ENCODE results near the gene HASPIN. TPM values are rescaled to one million over a fixed set of nuclear protein-coding genes. Genes with fewer than 3 reads are reported as not detected.
"Not testable (repeated sequence)": the region's sequence is repeated elsewhere in the genome, so short reads cannot be mapped to it uniquely, and the experiment has no call there.

The HASPIN gene
- total RNA-seq, 1 donor from 2014 or later: 0.30 TPM

DNA sequence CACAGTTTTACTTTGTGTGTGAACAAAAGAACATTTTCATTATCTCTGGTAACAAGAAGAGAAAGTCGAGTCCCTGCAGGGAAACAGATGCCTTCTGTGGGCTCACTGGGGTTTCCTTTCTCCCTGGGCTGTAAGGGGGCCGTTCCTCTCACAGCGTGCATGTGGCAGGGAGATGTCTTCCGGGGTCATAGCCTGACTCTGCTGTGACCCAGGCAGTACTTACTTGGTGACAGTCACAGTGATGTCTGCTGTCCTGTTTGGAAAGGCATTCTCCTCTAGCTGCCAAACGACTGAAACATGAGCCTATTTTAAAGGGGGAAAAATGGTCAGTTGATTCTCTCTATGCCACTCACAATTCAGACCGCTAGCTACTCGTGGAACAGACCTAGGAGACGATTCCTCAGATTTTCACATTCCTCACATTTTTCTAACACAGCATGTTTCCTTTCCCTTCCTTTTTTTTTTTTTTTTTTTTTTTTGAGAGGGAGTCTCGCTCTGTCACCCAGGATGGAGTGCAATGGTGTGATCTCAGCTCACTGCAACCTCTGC, 7.3 kb downstream of the HASPIN start:
- intact Hi-C loops (cut with DNase I): no loop called here
- no peak for DNase-seq (ENCODE audit: low spot score)

DNA sequence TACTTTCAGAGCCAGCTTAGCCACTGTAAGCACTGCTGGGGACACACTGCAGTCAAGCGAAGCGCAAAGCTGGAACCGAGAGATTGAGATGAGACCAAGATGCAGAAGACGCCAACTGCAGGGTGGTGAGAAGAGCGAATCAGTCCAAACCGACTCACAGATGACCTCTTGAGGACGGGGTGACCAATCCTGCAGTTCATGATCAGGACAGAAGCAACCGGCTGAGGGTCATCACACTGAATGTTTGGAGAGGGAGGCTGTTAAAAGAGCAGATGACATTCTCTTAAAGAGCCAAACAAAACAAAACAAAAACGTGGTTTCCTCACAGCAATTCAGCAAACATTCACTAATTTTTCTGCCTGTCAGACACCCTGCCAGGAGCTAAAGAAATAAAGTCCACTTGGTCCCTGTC, 8.5 kb downstream of the HASPIN start:
- DNase-seq (ENCODE audit: low spot score): no peak
- intact Hi-C loops (cut with DNase I): no loop called here

DNA sequence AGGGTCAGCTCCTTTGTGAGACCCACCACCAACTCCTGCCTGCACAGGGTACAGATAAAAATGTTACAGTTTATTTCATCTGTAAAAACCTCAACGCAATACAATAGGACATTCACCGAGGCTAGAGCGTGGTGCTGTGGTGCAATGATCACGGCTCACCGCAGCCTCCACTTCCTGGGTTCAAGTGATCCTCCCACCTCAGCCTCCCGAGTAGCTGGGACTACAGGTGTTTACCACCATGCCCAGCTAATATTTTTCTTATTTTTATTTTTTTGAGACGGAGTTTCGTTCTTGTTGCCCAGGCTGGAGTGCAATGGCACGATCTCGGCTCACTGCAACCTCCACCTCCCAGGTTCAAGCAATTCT, 11.2 kb downstream of the HASPIN start:
- intact Hi-C loops (cut with DNase I): loop anchor here (5.0 kb wide), 1 partner anchor 112 kb away; the partner anchor contains the start of gene NCBP3
- DNase-seq (ENCODE audit: low spot score): not testable (repeated sequence)

DNA sequence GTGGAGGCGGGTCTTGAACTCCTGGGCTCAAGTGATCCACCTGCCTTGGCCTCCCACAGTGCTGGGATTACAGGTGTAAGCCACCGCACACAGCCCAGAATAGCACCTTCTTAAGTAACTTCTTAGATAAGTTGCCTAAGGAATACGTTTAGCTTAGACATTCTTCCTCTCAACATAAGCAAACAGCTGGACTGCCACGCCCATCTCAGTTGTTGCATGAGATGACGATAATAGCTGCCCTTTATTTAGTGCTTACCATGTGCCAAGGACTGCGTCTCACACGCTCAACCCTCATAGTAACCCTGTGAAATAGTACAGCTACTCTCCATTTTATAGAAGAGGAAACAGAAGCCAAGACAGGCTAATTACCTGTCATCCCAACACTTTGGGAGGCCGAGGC, 11.8 kb downstream of the HASPIN start:
- no peak for DNase-seq (ENCODE audit: low spot score)
- intact Hi-C loops (cut with DNase I): loop anchor here (5.0 kb wide), 1 partner anchor 112 kb away; the partner anchor contains the start of gene NCBP3

DNA sequence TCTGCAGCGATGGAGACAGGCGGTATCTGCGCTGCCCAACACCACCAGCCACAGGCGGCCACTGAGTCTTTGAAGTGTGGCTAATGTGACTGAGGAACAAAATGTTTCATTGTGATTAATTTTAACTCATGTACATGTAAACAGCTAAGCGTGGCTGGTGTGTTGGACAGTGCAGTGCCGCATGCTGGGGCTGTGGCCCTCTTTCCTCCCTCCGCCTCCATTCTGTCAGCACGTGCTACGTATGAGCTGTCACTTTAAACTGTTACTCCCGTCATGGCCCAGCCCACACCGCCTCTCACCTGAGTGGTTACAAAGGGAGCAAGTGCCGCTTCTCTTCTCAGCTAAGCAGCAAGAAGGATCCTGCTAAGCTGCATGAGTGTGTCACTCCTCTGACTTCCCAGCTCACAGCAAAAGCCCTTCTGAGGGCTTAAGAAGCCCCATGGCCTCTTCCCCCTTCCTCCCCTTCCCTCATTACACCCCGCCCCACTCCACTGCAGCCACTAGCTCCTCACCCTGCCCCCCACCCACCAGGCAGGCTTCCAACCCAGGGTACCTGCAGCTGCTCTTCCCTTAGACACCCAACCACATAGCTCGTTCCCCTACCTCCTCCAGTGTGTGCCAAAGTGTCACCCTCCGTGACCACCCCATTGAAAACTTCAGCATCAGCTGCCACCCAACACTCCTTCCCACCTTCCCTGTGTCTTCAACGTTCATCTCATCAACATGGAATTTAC, 15.0 kb downstream of the HASPIN start:
- intact Hi-C loops (cut with DNase I): loop anchor here (5.0 kb wide), 1 partner anchor 109 kb away; the partner anchor contains the start of gene NCBP3
- no peak for DNase-seq (ENCODE audit: low spot score)

DNA sequence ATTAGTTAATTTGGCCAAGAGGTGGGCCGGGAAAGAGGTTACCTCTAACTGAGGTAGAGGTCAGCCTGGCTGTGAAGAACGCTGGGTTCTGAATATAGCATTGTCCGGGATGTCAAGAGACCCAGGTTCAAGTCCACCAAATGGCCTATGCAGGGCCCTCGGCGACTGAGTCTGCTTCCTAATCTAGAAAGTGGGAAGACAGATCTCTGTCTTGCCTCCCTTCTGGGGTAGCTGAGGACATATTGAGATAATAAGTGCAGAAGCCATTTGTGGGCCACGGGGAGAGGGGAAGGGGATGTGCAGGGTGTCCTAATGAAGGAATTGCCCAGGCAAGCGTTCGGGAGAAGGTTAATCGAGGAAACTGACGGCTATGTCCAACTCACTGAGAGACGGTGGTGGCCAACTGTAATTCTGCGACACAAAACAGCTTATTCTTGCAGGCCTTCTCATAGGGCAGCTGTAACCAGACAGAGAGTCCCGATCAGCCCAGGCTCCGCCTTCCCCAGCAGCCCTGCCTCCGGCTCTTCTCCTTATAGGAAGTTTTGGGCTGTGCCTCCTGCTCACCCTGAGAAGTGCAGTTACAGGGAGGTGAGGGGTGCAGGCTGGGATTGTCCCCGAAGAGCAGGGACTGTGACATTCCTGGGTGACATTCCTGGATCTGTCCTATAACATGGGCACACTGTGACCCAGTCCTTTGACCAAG, 15.9 kb downstream of the HASPIN start:
- intact Hi-C loops (cut with DNase I): loop anchor here (5.0 kb wide), 1 partner anchor 108 kb away; the partner anchor contains the start of gene NCBP3
- no peak for DNase-seq (ENCODE audit: low spot score)

DNA sequence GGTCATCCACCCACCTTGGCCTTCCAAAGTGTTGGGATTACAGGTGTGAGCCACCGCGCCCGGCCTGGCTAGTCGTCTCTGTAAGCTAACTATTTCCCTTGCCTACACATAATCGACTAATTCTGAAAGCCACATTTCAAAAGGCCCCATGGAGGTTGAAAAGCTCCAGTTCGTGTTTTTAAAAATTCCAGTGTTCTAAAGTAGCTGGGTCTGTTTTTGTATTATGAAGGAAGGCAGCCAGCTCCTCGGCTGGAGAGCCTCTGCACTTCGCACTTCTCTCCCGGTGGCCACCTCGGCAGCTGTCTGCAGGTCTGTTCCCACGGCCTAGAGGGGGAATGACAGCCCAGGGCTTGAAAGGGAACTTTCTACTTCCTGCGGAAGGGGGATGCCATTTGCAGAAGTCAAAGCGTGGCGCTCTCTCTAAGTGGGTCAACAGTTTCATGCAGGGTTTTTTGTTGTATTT, 16.9 kb downstream of the HASPIN start:
- intact Hi-C loops (cut with DNase I): no loop called here

DNA sequence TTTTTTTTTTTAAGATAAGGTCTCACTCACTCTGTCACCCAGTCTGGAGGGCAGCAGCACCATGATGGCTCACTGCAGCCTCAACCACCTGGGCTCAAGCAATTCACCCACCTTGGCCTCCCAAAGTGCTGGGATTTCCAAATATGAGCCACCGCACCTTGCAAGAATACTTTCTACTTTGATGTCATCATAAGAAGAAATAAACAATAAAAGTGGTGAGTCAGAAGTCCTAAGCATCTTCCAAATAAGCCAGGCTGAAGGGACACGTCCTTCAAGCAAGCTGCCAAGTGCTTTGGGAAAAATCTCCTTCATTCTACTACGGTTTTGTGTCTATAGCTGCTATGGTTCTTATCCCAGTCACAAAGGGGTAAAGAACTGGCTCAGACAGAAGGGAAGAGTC, 20.3 kb downstream of the HASPIN start:
- intact Hi-C loops (cut with DNase I): no loop called here
- no peak for DNase-seq (ENCODE audit: low spot score)

More for the DNA sequence above, 16.9 kb downstream of the HASPIN start:
- no peak for DNase-seq (ENCODE audit: low spot score)

DNA sequence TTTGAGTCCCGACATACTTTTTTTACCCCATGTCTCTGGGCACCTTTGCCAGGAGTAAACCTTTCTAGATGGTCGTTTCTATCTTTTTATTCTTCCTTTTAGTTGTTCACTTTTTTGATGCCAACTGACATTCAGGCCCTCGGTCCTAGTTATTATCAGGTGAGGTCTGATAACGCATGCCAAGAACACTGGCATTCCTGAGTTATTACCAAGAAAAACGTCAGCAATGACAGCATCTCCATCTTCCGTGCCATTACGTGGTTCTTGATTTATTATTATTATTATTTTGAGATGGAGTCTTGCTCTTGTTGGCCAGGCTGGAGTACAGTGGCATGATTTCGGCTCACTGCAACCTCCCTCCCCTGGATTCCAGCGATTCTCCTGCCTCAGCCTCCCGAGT, 21.4 kb downstream of the HASPIN start:
- intact Hi-C loops (cut with DNase I): no loop called here
- DNase-seq (ENCODE audit: low spot score): no peak

DNA sequence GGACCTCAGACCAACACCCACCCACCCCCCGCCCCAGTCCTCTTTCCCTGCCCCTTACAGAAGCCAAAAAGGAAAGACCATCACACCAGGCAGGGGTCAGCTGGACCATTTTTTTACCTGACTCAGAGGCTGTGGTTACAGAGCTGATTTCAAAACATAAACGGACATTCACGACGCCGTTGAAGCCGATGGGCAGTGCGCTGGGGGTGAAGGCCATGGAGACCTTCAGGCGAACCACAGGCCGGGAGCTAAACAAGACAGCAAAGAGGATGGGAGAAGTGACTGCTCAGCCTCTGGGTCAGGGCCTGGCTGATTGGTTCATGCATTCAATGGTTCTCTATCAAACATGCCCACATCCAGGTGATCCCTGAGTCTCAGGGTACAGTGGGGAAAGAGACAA, 24.1 kb downstream of the HASPIN start:
- DNase-seq (ENCODE audit: low spot score): no peak
- intact Hi-C loops (cut with DNase I): no loop called here

DNA sequence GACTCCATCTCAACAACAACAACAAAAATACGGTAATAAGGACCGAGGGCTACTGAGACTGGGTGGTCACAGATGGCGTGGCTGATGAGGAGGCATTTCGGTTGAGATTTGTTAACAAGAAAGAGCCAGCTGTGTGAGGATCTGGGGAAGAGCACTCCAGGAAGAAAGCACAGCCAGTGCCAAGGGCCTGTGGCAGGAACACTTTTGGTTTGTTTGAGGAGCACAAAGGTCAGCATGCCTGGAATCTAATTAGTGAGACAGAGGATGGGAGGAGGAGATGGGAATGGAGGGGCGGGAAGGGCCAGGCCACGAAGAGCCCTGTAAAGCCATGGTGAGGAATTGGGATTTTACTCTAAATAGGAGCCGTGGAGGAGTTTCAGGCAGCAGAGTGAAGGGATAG, 24.9 kb downstream of the HASPIN start:
- no peak for DNase-seq (ENCODE audit: low spot score)
- intact Hi-C loops (cut with DNase I): no loop called here

DNA sequence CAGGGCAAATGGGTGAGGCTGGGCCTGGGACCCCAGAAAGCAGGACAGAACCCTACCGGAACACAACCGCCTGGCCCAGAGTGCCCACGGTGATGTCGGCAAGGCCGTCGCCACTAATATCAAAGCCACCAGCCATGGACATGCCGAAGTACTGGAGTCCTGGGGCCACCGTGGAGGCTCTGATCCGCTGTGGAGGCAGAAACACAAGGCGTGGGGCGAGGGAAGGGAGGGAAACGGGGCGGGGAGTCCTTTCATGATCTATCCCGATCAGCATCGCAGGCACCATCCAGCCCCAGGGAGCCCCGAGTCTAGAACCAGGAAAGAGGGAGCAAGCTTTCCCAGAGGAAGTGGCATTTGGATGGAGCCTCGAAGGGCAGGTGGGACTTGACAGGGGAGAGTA, 26.6 kb downstream of the HASPIN start:
- no peak for DNase-seq (ENCODE audit: low spot score)
- intact Hi-C loops (cut with DNase I): no loop called here

DNA sequence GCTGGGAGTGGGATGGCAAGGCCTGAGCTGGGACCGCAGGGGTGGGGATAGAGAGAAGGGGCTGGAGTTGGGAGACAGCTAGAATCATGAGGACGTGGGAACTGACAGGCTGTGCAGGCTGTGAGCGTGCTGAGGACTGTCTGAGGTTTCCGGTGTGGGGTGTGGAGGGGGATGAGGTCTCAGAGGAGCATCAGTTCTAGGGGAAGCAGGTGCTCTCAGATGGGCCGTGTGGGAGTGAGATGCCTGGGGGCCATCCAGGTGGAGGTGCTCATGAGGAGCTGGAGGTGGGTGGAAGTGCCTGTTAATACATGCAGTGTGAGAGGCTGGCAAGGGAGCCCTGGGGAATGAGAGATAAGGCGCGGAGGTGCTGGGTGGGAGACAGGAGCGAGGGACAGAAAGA, 27.2 kb downstream of the HASPIN start:
- intact Hi-C loops (cut with DNase I): no loop called here
- no peak for DNase-seq (ENCODE audit: low spot score)

DNA sequence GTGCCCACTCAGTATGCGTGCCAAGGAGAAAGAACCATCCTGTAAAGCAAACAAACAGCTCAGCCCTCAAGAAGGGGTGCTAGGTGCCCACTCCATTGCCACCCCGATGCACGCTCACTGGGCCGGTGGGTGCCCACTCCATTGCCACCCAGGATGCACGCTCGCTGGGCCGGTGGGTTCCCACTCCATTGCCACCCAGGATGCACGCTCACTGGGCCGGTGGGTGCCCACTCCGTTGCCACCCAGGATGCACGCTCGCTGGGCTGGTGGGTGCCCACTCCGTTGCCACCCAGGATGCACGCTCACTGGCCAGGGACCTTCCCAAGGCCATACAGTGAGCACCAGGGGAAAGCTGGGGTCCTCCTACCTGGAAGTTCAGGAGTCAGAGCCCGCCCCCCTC, 28.1 kb downstream of the HASPIN start:
- no peak for DNase-seq (ENCODE audit: low spot score)
- intact Hi-C loops (cut with DNase I): no loop called here

DNA sequence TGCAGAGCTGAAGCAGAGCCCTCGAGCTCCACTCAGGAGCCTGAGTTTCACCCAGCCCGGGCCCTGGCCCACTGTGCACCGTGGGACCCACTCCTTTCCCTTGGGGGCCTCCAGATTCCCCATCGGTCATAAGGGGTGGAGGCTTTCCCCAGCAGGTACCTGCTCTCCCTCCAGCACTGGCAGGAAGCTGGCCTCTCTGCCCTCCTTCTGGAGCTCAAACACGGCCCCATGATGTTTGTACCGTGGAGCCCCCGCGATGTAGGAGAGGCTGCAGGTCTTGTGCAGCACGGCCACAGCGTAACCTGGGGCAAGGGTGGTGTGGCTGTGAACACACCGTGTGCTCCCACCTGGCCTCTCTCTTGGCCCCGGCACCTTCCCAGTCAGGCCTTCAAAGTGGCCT, 29.9 kb downstream of the HASPIN start:
- no peak for DNase-seq (ENCODE audit: low spot score)

DNA sequence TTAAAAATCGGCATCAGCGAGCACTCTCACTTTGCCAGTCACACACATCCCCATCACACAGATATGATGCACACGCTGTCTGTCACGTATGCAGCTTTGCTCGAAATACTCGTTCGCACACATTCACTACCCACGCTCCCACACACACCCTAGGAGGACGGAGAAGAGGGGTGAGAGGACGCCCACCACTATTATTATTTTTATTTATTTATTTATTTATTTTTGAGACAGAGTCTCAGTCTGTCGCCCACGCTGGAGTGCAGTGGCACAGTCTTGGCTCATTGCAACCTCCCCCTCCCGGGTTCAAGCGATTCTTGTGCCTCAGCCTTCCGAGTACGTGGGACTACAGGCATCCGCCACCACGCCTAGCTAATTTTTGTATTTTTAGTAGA, 30.4 kb downstream of the HASPIN start:
- DNase-seq (ENCODE audit: low spot score): no peak

More for the DNA sequence above, 29.9 kb downstream of the HASPIN start:
- intact Hi-C loops (cut with DNase I): no loop called here

DNA sequence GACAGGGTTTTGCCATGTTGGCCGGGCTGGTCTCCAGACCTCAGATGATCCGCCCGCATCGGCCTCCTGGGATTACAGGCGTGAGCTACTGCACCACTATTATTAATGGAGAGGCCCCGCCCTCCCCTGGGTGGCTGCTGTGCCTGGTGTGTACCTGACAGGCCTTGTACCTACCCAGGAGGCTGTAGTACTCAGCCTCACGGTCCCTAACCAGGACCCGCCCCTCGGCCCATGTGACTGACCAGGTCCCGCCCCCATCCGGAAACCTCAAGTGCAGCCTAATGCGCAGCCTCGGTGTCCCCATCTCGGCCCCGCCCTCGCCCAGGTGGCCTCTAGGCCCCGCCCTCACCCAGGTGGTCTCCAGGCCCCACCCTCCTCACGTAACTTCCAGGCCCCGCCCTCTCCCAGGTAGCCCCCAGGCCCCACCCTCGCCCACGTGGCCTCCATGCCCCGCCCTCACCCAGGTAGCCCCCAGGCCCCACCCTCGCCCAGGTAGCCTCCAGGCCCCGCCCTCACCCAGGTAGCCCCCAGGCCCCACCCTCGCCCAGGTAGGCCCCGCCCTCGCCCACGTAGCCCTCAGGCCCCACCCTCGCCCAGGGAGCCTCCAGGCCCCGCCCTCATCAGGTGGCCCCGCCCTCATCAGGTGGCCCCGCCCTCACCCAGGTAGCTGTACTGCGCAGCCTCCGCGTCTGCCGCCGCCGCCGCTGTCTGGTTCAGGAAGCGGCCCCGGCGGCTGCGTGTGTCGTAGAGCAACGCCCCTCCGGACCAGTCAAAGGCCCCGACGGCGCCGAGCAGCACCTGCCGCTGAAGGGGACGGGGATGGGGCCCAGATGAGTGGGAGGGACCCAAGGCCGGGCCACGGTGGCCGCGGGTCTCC, 31.0 kb downstream of the HASPIN start:
- peak; percentile 87 for DNase-seq (ENCODE audit: low spot score)
- intact Hi-C loops (cut with DNase I): no loop called here

More for the DNA sequence above, 30.4 kb downstream of the HASPIN start:
- intact Hi-C loops (cut with DNase I): no loop called here

DNA sequence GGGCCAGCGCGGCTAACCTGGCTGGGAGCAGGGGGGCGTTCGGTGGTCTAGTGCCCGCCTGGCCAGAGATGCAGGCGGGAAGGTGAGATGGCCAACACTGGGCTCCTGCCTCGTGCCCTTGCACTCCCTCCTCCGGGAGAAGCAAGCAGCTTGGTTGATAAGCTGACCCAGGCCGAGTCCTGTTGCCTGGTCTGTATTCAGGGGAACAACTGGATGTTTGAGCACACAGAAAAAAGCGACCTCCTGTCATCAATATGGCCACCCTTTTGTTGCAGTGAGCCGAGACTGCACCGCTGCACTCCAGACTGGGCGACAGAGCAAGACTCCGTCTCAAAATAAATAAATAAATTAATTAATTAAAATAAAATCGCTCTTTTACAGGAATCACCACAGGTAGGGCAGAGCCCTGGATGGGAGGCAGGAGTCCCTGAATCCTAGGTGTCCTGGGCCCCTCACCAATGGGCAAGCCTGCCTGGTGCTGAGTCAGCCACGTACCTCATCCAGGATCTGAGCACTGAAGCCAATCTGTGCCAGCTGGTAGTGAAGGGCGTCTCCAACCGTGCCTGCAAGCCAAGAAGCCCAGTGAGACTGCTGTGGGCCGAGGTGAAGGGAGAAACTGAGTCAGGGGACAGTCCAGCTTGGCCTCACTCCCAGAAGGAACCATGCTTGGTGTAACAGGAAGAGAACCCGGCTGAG, 31.8 kb downstream of the HASPIN start:
- intact Hi-C loops (cut with DNase I): no loop called here
- DNase-seq (ENCODE audit: low spot score): no peak

DNA sequence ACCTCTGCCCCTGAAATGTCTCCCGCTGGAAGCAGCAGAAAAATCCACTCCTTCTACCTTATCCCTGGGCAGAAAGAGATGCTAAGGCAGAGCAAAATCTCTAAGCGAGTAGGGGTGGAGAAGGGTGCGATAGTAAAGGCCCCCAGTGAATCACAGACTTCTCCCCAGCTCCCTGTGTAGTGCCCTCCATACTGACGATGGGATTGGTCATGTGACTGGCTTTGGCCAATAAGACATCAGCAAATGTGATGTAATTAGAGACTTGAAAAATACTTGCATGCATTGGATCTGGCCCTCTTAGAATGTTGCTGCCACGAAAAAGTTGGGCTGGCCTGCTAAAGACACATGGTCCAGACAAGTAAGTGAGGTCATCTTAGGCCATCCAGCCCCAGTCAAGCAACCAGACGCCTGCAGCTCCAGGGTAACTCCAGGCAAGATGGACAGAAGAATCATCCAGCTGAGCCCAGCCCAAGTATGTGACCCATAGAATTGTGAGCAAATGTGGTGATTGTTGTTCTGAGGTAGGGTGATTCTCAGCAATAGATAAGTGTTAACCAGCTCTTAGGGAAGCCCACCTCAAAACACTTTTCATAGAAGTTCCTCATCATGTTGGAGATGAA, 36.0 kb downstream of the HASPIN start:
- intact Hi-C loops (cut with DNase I): no loop called here

More for the DNA sequence above, 36.0 kb downstream of the HASPIN start:
- no peak for DNase-seq (ENCODE audit: low spot score)

Measured in cardiac septum (tissue), 1 donor.